RPMI8226 (cell line): ENCODE results near the gene TSNAXIP1.
"Not testable (repeated sequence)": the region's sequence is repeated elsewhere in the genome, so short reads cannot be mapped to it uniquely, and the experiment has no call there.

ENCODE experiments used
- DNase-seq: peaks from one replicate; pipeline ENCODE4 v3.0.0-alpha.2; 2015

The TSNAXIP1 gene

GRCh38 chr16:67834242-67834614 is 27.5 kb downstream of the TSNAXIP1 start:
- DNase-seq = no peak

DNA sequence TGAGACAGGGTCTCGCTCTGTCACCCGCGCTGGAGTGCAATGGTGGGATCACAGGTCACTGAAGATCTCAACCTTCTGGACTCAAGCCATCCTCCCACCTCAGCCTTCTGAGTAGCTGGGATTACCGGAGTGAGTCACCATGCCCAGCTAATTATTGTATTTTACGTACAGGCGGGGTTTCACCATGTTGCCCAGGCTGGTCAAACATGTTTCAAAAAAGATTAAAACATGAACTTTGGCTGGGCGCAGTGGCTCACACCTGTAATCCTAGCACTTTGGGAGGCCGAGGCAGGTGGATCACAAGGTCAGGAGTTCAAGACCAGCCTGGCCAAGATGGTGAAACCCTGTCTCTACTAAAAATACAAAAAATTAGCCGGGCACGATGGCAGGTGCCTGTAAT is 30.5 kb downstream of the TSNAXIP1 start:
- not testable (repeated sequence) for DNase-seq

DNA sequence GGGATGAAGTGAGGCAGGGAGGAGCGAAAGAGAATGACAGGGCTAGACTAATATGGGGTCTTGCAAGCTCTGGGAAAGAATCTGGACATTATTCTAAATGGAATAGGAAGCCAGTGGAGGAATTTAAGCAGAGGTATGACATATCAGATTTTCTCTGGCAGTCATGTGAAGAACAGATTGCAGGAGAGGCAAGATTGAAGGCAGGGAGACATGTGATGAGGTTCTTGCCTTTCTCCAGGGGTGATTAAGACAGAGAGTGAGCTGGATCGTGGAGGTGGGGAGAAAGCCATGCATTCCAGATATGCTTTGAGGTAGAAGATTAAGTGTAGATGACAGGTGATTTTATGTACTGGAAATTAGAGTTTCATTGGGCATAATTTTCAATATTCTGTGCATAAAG is 31.1 kb downstream of the TSNAXIP1 start:
- no peak for DNase-seq

- DNase-seq = no peak
Measured at GRCh38 chr16:67841198-67841815, 34.6 kb downstream of the TSNAXIP1 start.

GRCh38 chr16:67841816-67842508 is 35.3 kb downstream of the TSNAXIP1 start, which contains the start of gene THAP11:
THAP11 (plus strand) TSS chr16:67842320; CDS start chr16:67842555, 235 bp downstream.
- peak; percentile 99 for DNase-seq

DNA sequence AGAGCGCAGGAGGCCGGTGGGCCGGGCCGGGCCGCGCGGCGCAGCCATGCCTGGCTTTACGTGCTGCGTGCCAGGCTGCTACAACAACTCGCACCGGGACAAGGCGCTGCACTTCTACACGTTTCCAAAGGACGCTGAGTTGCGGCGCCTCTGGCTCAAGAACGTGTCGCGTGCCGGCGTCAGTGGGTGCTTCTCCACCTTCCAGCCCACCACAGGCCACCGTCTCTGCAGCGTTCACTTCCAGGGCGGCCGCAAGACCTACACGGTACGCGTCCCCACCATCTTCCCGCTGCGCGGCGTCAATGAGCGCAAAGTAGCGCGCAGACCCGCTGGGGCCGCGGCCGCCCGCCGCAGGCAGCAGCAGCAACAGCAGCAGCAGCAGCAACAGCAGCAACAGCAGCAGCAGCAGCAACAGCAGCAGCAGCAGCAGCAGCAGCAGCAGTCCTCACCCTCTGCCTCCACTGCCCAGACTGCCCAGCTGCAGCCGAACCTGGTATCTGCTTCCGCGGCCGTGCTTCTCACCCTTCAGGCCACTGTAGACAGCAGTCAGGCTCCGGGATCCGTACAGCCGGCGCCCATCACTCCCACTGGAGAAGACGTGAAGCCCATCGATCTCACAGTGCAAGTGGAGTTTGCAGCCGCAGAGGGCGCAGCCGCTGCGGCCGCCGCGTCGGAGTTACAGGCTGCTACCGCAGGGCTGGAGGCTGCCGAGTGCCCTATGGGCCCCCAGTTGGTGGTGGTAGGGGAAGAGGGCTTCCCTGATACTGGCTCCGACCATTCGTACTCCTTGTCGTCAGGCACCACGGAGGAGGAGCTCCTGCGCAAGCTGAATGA is 36.0 kb downstream of the TSNAXIP1 start:
- DNase-seq = peak; percentile 80

DNA sequence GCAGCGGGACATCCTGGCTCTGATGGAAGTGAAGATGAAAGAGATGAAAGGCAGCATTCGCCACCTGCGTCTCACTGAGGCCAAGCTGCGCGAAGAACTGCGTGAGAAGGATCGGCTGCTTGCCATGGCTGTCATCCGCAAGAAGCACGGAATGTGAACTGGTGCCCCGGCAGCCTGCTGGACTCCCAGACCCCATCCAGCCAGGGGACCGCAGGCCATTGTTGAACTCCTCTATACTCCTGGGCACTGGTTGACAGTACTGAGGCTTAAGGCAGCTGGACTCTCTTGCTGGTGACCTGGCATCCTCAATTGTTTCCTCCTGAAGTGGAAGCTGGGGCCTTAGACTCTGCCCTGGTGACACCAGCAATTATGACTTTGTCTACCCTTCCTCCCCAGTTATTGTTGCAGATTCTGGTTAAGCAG is 36.7 kb downstream of the TSNAXIP1 start:
- DNase-seq = peak; percentile 63

DNA sequence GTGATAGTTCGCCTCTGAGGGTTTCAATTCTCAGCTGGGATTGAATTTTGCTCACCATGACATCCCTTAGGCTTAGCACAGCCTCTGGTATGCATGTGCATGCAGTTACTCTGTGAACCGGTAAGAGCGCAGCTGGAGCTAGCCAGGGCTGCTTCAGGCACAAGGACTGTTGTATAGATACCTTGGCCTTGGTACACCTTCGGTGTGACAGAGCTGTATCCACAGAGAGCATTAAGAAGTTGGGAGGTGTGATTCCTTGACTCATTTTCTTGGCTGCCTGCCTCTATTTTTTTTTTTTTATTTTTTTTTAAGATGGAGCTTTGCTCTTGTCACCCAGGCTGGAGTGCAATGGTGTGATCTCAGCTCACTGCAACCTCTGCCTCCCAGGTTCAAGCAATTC is 37.8 kb downstream of the TSNAXIP1 start:
- DNase-seq = no peak

GRCh38 chr16:67845291-67846062 is 38.8 kb downstream of the TSNAXIP1 start:
- DNase-seq = no peak

DNA sequence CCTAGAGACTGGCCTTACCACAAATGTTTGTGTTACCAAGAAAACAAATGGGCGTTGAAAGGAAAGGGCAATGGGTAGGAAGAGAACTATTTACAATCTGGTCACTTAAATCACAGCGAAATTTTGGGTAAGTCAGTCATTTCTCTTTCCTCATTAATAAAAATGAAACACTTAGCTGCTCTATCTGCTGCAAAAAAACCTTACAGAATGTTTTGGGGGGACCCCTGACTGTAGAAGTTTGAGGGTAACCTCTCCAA is 39.3 kb downstream of the TSNAXIP1 start:
- DNase-seq = peak; percentile 20

DNA sequence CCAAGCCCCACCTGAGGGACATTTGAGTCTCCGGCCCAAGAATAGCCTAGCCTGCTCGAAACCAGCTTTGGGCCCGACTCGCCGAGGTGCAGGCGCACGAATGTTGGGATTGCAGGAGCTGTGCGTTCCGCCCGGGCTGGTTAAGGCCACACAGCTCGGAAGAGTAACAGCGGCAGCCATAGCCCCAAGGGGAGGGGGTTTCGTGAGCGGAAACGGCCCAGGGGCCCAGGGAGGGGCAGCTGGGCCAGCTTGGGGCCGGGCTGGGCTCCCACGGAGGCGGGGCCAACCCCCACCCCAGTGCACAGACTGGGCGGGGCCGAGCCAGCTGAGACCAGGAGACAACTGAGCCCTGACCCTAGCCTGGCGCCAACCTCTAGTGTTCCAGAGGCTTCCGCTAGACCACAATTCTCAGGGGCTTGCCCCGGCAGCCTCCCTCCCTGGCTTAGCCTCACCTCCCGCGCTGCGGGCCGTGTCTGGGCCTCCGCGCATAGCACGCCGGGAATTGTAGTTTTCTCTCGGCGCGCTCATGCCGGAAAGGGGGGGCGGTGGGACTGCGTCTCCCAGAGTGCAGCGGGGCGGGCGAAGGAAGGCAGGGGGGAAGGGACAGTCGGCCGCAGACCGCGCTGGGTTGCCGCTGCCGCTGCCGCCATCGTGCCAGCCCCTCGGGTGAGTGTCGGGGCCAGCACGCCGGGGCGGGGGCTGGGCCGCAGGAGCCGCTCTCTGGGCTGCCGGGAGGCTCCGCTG is 39.8 kb downstream of the TSNAXIP1 start, which contains the start of gene NUTF2:
Gene NUTF2 (plus strand): TSS at position 614 of the 744 bp plus-strand sequence. CDS start 18,198 bp downstream, outside the sequence.
- peak; percentile 99 for DNase-seq

DNA sequence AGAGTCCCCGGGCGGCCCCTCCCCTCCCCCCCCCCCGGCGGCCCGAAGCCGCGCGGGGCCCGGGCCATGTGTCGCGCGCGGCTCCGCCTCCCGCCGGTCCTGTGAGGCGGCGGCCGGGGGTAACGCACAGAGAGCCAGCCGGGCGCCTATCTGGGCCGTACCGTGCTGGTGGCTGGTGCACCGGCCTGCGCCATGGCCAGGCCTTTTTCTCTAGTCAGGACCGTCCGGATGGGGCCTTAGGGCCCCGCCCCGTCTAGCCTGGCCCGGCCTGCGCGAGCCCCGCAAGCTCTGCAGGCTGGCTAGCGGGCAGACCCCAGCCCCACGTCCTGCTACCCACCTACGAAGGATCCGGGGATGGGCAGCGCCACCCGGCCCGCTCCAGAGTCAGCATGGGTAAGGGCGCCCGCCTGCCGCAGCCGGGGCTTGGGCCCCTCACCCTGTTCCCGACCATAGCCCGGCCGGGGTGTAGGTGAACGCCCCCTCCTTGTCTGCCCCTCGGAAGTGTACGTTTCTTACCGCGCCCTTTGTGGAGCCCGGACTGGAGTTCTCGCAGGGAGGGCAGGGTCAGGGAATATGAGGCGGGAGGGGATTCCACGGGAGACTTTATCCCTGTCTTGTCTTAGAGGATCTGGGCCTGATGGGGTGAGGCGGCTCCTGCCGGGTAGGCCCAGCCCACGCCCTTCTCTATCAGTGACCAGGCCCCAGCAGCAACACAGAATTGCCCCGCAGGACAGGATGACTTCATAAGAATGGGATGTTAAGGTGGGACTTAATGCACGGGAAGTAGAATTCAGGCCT is 40.6 kb downstream of the TSNAXIP1 start, which contains the start of gene CENPT:
Gene CENPT (minus strand): TSS at position 630 of the 798 bp plus-strand sequence. CDS start 13,834 bp downstream, outside the sequence.
- DNase-seq = peak; percentile 84

DNA sequence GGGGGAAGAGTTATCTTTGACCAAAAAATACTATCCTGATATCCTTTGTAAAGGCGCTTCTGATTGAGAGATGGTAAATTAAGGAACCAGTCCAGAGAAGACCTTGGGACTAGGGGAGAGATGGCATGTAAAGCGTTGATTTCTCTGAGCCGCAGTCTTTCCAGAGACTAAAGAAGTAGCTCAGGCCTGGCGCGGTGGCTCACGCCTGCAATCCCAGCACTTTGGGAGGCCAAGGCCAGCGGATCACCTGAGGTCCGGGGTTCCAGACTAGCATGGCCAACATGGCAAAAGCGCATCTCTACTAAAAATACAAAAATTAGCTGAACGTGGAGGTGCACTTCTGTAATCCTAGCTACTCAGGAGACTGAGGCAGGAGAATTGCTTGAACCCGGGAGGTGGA is 41.4 kb downstream of the TSNAXIP1 start:
- DNase-seq = no peak

DNA sequence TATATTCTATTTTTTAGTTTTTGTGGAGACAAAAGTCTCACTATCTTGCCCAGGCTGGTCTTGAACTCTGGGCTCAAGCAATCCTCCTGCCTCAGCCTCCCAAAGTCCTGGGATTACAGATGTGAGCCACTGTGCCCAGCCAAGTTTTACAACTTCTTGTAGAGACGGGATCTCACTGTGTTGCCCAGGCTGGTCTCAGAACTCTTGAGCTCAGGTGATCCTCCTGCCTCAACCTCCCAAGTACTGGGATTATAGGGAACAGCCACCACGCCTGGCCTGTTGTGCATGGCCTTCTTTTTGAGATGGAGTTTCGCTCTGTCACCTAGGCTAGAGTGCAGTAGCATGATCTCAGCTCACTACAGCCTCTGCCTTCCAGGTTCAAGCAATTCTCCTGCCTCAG is 47.0 kb downstream of the TSNAXIP1 start:
- DNase-seq = no peak

DNA sequence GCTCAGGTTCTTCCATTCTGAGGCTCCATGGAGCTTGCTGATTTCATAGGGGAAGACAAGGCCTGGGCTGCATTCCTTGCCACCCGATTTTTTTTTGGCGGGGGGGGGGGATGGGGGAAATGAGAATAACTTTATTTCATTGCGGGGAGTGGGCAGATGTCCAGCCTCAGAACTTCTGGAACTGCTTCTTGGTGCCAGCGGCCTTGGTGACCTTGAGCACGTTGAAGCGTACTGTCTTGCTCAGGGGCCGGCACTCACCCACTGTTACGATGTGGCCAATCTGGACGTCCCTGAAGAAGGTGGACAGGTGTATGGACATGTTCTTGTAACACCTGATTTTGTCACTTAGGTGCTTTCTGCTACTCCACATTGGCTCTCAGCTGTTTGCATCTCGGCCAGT is 49.1 kb downstream of the TSNAXIP1 start:
- no peak for DNase-seq

DNA sequence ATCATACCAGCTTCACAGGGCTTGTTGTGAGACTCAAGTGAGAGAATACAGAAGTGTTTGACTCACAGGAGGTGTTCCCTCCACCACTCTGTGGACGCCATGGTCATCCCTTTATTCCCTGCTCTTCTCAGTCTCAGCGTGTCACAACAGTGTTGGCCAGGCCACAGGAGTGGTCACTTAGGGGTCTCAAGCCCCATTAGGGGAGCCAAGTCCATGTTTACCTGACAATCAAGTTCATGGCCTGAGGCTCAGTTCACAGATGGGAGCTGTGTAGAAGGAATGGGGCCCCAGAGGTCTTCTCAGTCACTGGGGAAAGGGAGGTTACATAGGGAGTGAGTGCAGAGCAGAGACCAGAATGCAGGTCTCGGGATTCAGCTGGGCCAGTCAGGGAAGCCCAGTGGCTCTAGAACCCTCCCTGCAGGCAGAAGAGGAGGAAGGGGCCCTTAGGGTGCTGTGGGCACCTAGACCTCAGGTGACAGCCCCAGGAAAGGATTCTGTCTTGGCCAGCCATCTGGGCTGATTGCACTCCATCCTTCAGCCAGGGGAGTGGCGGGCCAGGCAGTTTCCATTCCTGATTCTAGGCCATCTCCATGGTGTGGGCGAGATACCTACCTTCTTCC is 50.3 kb downstream of the TSNAXIP1 start:
- no peak for DNase-seq

- DNase-seq = no peak
Measured at GRCh38 chr16:67857547-67858233, 51.0 kb downstream of the TSNAXIP1 start.

GRCh38 chr16:67858500-67858899 is 51.8 kb downstream of the TSNAXIP1 start:
- DNase-seq = no peak

DNA sequence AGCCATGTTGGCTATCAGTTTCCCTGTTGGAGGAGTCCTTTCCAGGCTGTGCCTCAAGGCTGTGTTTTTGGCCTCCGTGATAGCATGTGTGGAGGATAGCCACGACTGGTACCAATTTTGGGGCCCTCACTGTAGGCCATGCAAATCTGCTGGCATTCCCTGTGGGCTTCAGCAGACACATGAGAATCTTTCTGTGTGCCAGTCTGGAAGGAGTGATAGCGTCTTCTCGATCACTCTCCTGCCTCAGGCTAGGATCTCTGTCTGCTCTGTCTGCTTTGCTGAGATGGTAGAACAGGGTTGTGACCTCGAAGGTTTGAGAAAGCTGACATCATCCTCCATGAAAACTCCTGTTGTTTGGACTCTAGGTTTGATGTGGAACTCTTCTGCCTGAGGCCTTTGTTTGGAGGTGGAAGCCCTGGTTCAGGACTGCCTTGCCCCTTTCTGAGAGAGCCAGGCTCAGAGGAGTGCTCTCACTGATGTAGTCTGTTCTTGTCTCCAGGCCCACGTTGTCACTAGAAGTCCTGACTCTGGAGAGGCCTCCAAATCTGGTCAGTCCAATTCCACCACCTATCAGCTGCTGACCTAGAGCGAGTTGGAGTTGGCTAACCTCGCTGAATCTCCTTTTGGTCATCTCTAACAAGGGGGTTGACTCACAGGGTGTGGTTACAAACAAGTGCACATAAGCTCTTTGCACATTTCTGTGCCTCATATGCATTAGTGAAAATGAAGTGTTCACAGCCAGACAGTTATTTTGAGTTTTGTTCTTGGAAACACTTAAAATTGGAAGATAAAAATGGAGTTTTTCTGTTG is 54.1 kb downstream of the TSNAXIP1 start:
- no peak for DNase-seq
